Measurements from ENCODE around the gene LRRC7. TPM values are rescaled to one million over a fixed set of nuclear protein-coding genes. Genes with fewer than 3 reads are reported as not detected.

LRRC7 gene
- total RNA-seq, 3 donors from 2014 or later, result not detected

GRCh38 chr1:70005386-70006034 lies 437.8 kb downstream of the LRRC7 start:
- Histone ChIP-seq H3K4me3 (no peak overlapping the region), H3K27me3 (no peaks in the 10 kb centered on the region), H3K4me1 (no peaks in the 10 kb centered on the region), H3K9me3 (no peaks in the 10 kb centered on the region), H3K27ac (no peak overlapping the region), H3K36me3 (no peaks in the 10 kb centered on the region)
- intact Hi-C loops (cut with DNase I; ENCODE audit: low total_unique reads), result no loop called here
- no peak for DNase-seq (ENCODE audit: low spot score in 2 of 2)
- TF ChIP-seq POLR2A (IDR thresholded peaks at IDR 0.05) (no peak), POLR2AphosphoS5 (IDR thresholded peaks at IDR 0.05) (no peak), CTCF (IDR thresholded peaks at IDR 0.05) (no peak)

GRCh38 chr1:70008660-70009059 lies 440.9 kb downstream of the LRRC7 start:
- no peak overlapping the region for H3K4me3 ChIP-seq
- H3K27ac ChIP-seq, result no peak overlapping the region
- TF ChIP-seq CTCF (IDR thresholded peaks at IDR 0.05) (no peak), POLR2A (IDR thresholded peaks at IDR 0.05) (no peak), POLR2AphosphoS5 (IDR thresholded peaks at IDR 0.05) (no peak)
- no peaks in the 10 kb centered on the region for H3K27me3 ChIP-seq
- H3K36me3 ChIP-seq, result no peaks in the 10 kb centered on the region
- intact Hi-C loops (cut with DNase I; ENCODE audit: low total_unique reads), result no loop called here
- H3K4me1 ChIP-seq, result no peaks in the 10 kb centered on the region
- no peak for DNase-seq (ENCODE audit: low spot score in 2 of 2)
- H3K9me3 ChIP-seq, result no peaks in the 10 kb centered on the region

GRCh38 chr1:70017770-70018169 lies 450.0 kb downstream of the LRRC7 start:
- TF ChIP-seq CTCF (IDR thresholded peaks at IDR 0.05) (no peak), POLR2AphosphoS5 (IDR thresholded peaks at IDR 0.05) (no peak), POLR2A (IDR thresholded peaks at IDR 0.05) (no peak)
- Histone ChIP-seq H3K9me3 (no peaks in the 10 kb centered on the region), H3K27me3 (no peaks in the 10 kb centered on the region), H3K27ac (no peak overlapping the region), H3K4me3 (no peak overlapping the region), H3K36me3 (no peaks in the 10 kb centered on the region), H3K4me1 (no peaks in the 10 kb centered on the region)
- no peak for DNase-seq (ENCODE audit: low spot score in 2 of 2)
- intact Hi-C loops (cut with DNase I; ENCODE audit: low total_unique reads), result no loop called here

GRCh38 chr1:70024272-70024671 lies 456.6 kb downstream of the LRRC7 start:
- Histone ChIP-seq H3K27me3 (no peaks in the 10 kb centered on the region), H3K9me3 (no peaks in the 10 kb centered on the region), H3K27ac (no peak overlapping the region), H3K4me1 (no peaks in the 10 kb centered on the region), H3K36me3 (no peaks in the 10 kb centered on the region), H3K4me3 (no peak overlapping the region)
- DNase-seq (ENCODE audit: low spot score in 2 of 2), result no peak
- TF ChIP-seq CTCF (IDR thresholded peaks at IDR 0.05), result no peak
- TF ChIP-seq POLR2AphosphoS5 (IDR thresholded peaks at IDR 0.05), result no peak
- no peak for TF ChIP-seq POLR2A (IDR thresholded peaks at IDR 0.05)
- intact Hi-C loops (cut with DNase I; ENCODE audit: low total_unique reads), result no loop called here

DNA sequence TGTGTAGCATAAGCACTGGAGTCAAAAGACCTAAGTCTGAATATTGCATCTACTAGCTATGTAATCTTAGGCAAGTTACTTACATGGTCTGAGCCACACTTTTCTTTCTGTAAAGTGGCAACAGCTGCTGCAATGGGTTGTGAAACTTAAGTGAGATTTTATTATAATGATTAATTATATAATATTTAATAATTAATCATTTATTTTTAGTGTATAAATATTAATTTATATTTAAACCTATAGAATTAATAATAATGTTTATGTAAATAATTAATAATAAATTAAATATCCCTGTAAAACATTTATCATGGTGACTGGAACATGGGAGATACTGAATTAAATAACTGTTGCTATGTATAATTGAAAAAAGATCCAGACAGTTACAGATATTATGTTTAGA lies 457.3 kb downstream of the LRRC7 start:
- H3K4me1 ChIP-seq, result no peaks in the 10 kb centered on the region
- no peaks in the 10 kb centered on the region for H3K27me3 ChIP-seq
- intact Hi-C loops (cut with DNase I; ENCODE audit: low total_unique reads), result no loop called here
- H3K27ac ChIP-seq, result no peak overlapping the region
- H3K36me3 ChIP-seq, result no peaks in the 10 kb centered on the region
- no peak for DNase-seq (ENCODE audit: low spot score in 2 of 2)
- H3K9me3 ChIP-seq, result no peaks in the 10 kb centered on the region
- TF ChIP-seq CTCF (IDR thresholded peaks at IDR 0.05), result no peak
- TF ChIP-seq POLR2A (IDR thresholded peaks at IDR 0.05), result no peak
- TF ChIP-seq POLR2AphosphoS5 (IDR thresholded peaks at IDR 0.05), result no peak
- no peak overlapping the region for H3K4me3 ChIP-seq

Measured in breast epithelium (tissue), 4 donors.